Activated gamma-delta T cell treated with Interleukin-2 at 50 U/mL for 16 hours (primary cell): ENCODE data around the gene OSBPL5.

Source experiments
- DNase-seq: peaks from one replicate; pipeline ENCODE4 v3.0.0-alpha.2; 2020

OSBPL5 gene

GRCh38 chr11:3133261-3134217, 31.6 kb downstream of the OSBPL5 start:
- no peak for DNase-seq

DNA sequence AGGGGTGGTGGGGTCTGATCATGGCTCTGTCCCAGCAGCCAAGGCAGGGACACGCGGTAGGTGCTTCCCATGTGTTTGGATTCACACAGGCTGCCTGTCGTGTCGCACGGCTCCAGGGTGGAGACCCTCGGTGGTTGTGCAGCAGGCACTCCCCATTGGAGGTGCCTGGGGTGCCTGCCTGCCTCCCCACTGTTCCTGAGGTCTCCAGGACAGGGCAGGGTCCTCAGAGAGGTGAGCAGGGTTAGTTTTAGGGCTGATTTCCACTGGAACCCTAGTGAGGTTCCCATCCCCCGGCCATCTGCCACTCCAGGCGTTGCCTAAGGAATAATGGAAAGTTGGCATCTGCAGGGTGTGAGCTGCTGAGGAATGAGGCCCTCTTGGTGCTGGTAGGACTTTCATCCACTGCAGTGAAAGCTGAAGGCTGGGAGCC, 32.3 kb downstream of the OSBPL5 start:
- DNase-seq, result no peak

DNA sequence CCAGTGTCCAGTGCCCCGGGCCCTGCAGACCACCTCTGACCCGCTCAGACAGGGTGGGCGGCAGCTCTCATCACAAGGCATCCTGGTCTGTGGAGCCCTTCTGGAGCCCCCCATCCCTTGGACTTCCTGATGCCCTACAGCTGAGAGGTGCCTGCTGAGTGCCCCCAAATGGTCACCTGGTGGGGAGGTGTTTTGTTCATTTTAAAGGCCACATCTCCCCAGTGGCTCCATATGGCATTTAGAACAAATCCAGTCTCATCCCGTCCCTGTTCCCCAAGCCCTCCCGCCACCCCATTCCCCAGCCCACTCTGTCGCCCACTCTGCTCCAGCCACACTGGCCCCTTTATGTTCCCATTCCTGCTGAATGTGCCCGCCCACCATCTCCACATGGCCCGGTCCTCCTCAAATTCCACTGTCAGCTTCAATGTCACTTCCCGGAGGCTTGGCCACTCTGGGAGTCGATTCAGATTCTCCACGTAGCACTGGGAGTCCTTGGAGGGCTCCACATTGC, 32.8 kb downstream of the OSBPL5 start:
- DNase-seq, result no peak

DNA sequence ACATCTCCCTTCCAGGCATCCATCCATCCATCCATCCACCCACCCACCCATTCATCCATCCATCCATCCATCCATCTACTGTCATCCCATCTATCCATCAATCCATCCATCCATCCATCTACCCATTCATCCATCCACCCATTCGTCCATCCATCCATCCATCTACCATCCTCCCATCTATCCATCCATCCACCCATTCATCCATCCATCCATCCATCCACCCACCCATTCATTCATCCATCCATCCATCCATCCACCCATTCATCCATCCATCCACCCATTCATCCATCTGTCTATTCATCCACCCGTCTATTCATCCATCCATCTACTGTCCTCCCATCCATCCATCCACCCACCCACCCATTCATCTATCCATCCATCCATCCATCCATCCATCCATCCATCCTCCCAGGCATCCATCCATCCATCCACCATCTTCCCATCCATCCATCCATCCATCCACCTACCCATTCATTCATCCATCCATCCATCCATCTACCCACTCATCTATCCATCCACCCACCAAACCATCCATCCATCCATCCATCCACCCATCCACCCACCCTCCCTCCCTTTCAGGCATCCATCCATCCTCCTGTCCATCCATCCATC, 33.7 kb downstream of the OSBPL5 start:
- no peak for DNase-seq

DNA sequence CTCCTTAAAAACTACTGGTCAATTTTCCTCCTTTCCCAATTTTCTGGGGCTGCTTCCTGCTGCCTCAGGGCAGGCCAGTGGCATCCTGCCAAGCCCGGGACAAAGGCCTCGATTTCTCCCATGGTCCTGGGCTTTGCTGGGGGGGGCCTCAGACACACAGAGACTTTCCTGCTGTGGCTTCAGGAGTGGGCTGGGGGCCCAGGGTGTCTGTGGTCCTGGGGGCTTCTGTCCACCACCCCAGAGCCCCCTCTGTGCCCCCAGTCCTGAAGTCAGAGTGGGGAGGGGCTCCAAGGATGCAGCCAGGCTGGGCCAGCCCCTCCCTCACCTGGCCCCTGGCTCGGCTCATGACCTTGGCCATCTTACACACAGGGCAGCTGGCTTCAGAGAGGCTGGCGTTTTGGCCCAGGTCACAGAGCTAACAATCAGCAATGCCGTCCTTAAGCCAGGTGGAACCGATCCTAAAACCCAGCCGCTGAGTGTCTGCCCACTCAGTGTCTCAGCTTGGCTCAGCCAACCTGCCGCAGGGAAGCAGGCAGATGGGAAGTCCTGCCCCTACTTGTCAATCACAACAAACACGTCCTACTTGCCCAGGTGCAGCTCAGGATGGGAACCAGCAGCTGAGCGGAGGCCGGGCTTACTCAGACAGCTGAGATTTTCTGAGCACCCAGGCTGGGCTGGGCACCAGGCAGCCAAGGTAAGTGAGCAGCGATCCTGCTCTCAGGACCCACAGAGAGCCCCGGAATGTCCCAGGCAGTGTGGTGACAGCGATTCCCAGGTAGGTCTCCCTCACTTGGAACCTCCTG, 34.6 kb downstream of the OSBPL5 start:
- DNase-seq, result no peak

- no peak for DNase-seq
Observed at GRCh38 chr11:3129591-3130268, 35.4 kb downstream of the OSBPL5 start.

GRCh38 chr11:3129181-3129590, 35.9 kb downstream of the OSBPL5 start:
- no peak for DNase-seq

DNA sequence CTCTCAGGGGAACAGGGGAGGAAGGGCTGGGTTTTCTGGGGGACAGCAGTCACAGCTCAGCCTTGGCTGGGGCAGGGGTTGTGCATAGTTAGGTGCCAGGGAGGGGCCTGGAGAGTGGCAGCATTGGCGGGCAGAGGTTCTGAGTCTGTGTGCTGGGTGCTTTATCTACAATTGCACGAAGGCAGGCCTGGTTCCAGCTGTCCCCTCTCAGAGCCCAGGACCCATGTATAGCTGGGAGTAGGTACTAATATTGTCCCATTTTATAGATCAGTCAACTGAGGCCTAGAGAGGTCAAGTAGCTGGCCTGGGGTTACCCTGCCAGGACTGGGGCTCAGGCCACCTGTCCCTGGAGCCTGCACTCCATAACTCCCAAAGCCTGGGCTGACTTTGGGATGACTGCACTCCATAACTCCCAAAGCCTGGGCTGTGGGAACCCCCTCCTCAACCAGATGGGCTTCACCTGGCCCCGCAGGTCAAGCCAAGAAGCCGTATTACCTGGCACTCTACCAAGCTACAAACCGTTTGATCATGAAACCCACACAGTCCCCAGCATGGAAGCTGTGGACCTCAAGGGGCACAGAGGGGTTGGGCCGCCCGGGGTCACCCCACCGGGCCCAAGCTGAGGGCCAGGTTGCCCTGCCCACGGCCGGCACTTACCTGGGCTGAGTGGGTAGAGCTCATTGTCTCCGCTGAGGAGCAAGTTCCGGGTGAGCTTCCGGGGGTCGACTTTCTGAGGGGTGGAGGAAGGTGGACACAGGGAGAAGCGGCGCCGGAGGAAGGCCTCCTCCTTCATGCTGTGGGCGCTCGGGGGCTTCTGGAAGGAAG, 36.5 kb downstream of the OSBPL5 start:
- DNase-seq, result no peak

DNA sequence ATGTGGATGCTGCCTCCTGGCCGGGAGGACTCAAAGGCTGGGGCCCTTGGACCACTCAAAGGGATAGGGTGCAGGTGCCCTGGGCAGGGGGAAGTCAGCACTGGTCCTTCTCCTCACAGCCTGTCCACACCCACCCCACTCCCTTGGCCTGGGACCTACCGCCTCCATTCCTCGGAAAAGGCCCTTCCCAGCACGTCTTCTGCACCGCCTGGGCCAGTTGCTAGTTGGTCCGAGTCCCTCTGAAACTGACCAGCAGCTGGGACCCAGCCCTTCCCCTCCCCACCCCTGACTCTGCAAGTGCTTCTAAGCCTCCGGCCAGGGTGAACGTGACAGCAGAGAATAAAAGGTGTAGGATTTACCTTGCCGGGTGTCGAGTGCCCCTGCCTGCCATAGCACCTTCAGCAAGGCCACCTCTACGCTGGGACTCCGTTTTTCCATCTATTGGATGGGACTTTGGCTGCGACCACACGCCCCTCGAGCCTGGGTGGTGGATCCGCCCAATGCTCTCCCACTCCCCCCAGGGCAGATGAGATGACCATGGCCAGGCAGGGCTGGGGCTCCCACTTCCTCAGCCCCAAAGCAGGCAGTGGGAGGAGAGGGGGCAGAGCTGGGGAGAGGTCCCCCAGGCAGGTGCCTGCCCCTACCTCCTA, 37.3 kb downstream of the OSBPL5 start:
- no peak for DNase-seq

- DNase-seq, result no peak
Observed at GRCh38 chr11:3126901-3127691, 38.0 kb downstream of the OSBPL5 start.

DNA sequence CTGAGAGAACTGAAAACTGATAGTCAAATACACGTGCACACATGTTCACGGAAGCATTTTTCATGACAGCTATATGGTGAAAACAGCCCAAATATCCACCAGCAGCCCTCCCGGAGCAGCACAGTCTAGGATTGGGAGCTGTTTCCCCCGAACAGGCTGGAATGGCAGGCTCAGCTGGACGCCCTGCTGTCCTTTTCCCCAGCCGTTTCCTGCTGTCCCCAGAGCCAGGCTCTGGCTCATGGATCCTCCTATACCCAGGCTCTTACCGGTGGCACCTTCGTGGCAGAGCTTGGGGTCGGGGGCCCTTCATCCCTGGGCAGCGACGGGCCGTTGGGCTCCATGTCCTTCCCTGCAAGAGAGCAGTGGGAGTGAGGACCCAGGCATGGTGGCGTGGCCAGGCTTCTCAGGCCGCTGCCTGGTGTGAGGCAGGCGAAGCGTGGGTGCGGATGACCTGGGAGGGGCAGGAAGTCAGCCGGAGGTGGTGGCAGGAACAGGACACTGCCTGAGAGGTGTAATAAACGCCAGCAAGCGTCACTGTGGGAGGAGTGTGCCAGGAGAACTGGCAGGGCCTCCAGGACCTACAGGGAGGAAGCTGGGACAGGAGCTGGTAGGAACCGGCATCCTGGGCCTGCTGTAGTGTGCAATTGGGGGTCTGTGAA, 38.8 kb downstream of the OSBPL5 start:
- no peak for DNase-seq

- no peak for DNase-seq
Observed at GRCh38 chr11:3124821-3125220, 40.3 kb downstream of the OSBPL5 start.

- no peak for DNase-seq
Observed at GRCh38 chr11:3123761-3124733, 41.1 kb downstream of the OSBPL5 start.

- DNase-seq, result no peak
Observed at GRCh38 chr11:3123305-3123704, 41.8 kb downstream of the OSBPL5 start.

GRCh38 chr11:3122775-3123201, 42.3 kb downstream of the OSBPL5 start:
- no peak for DNase-seq

DNA sequence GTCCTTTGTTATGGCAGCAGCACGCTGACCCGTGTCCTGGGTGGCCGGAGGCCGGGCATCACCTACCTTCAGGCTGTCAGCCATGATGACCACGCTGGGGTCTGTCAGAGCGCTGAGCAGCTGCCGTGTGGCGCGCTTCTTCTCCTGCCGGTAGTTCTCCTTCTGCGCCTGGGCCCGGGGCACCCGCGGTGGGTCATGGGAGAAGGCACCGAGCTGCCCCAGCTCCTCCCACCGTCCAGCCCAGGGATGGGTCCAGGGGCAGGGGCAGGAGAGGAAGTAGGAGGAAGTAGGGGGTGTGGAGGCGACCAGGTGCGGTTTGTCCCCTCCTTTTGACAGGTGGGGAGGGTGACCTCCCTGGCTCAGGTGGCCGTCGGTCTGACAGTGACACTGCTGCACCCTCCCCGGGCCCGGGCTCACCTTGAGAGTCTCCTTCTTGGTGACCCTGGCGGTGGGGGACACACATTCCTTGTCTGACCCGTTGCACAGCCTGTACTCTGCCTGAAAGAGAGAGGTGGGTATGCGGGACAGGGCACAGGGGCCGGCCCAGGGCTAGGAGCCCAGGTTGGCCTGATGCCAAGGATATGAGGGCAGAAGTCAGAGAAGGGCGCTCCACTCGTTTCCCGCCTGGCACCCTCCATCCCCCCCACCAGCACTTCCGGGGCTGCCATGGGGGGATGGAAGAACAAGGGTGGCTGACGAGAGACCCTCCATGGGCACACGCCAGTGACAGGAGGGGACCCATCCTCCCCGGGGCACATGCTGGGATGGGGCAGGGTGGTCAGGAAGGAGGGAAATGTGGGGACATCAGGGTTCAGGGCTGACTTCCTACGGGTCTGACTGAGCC, 43.0 kb downstream of the OSBPL5 start:
- no peak for DNase-seq

GRCh38 chr11:3121416-3121815, 43.7 kb downstream of the OSBPL5 start:
- DNase-seq, result no peak
